ENCODE results near the gene AIMP1. TPM values are rescaled to one million over a fixed set of nuclear protein-coding genes. Genes with fewer than 3 reads are reported as not detected.

Gene AIMP1
- total RNA-seq, 2 donors from 2014 or later: 45.1 to 56.2 TPM

DNA sequence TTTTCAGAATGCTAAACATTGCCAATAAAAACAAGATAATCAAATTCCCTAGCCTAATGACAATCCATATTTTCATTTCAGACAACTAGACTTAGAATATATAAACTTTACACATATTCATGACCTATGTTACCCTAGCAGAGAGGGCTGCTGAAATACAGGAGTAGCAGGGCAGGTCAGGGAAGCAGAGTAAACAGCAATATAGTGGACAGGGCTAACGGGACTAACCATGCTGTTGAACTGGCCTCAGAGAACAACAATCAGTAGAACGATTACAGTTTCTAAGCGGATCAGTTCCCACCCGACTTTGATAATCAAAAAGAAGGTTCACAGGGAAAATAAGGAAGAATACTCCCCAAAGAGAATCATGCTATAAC is 14.3 kb upstream of the AIMP1 start:
- no peaks in the 10 kb centered on the region for H3K36me3 ChIP-seq

GRCh38 chr4:106303548-106304281 is 12.6 kb upstream of the AIMP1 start:
- H3K4me1 ChIP-seq: no peaks in the 10 kb centered on the region
- TF ChIP-seq CTCF (IDR thresholded peaks at IDR 0.05): no peak
- H3K4me3 ChIP-seq: no peak overlapping the region
- H3K27me3 ChIP-seq: no peaks in the 10 kb centered on the region
- no peaks in the 10 kb centered on the region for H3K36me3 ChIP-seq
- intact Hi-C loops (cut with DNase I): no loop called here
- no peak for DNase-seq
- no peaks in the 10 kb centered on the region for H3K9me3 ChIP-seq
- no peak overlapping the region for H3K27ac ChIP-seq
- H3K9ac ChIP-seq (ENCODE audit: low read depth in 2 of 2, low read length in 2 of 2): no peak overlapping the region

More for the DNA sequence above, 14.3 kb upstream of the AIMP1 start:
- no peaks in the 10 kb centered on the region for H3K4me1 ChIP-seq
- H3K27me3 ChIP-seq: no peaks in the 10 kb centered on the region
- intact Hi-C loops (cut with DNase I): no loop called here
- no peak for DNase-seq
- no peak overlapping the region for H3K27ac ChIP-seq
- no peak overlapping the region for H3K9ac ChIP-seq (ENCODE audit: low read depth in 2 of 2, low read length in 2 of 2)
- H3K9me3 ChIP-seq: no peaks in the 10 kb centered on the region
- H3K4me3 ChIP-seq: no peak overlapping the region
- TF ChIP-seq CTCF (IDR thresholded peaks at IDR 0.05): no peak

DNA sequence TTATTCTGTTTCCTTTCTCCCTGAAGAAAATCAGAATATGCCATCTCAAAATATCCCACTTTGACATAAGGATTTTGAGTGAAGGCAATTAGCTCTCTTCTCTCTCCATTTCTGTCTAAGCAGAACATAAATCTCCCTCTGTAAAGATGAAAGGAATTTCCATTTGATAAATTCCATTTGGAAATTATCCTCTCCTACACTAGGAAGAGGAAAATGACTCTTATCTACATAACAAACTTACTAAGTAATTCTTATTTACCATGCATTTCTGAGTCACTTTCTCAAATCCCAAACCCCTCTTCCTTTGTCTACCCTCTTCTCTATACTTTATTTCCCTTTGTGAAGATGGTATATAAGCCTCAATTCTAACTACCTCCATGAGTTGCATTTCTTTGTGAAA is 11.7 kb upstream of the AIMP1 start:
- no peak for TF ChIP-seq CTCF (IDR thresholded peaks at IDR 0.05)
- DNase-seq: no peak
- Histone ChIP-seq H3K9me3 (no peaks in the 10 kb centered on the region), H3K36me3 (no peaks in the 10 kb centered on the region), H3K4me3 (no peak overlapping the region), H3K9ac (ENCODE audit: low read depth in 2 of 2, low read length in 2 of 2) (no peak overlapping the region), H3K4me1 (no peaks in the 10 kb centered on the region), H3K27ac (no peak overlapping the region), H3K27me3 (no peaks in the 10 kb centered on the region)
- intact Hi-C loops (cut with DNase I): no loop called here

DNA sequence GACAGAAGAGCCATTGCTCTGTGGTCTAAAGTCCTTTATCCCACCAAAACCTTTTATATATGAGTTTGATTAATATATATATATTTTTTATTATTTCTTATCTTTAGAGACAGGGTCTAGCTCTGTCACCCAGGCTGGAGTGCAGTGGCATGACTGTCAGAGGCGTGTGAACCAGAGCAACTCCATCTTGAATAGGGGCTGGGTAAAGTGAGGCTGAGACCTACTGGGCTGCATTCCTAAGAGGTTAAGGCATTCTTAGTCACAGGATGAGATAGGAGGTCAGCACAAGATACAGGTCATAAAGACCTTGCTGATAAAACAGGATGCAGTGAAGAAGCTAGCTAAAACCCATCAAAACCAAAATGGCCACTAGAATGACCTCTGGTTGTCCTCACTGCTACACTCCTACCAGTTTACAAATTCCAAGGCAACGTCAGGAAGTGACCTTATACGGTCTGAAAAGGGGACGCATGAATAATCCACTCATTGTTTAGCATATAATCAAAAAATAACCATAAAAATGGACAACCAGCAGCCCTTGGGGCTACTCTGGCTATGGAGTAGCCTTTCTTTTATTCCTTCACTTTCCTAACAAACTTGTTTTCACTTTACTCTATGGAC is 10.8 kb upstream of the AIMP1 start:
- no peak overlapping the region for H3K9ac ChIP-seq (ENCODE audit: low read depth in 2 of 2, low read length in 2 of 2)
- no peaks in the 10 kb centered on the region for H3K4me1 ChIP-seq
- H3K27ac ChIP-seq: no peak overlapping the region
- no peak for DNase-seq
- H3K27me3 ChIP-seq: no peaks in the 10 kb centered on the region
- no peaks in the 10 kb centered on the region for H3K9me3 ChIP-seq
- H3K4me3 ChIP-seq: no peak overlapping the region
- TF ChIP-seq CTCF (IDR thresholded peaks at IDR 0.05): no peak
- intact Hi-C loops (cut with DNase I): no loop called here
- no peaks in the 10 kb centered on the region for H3K36me3 ChIP-seq

DNA sequence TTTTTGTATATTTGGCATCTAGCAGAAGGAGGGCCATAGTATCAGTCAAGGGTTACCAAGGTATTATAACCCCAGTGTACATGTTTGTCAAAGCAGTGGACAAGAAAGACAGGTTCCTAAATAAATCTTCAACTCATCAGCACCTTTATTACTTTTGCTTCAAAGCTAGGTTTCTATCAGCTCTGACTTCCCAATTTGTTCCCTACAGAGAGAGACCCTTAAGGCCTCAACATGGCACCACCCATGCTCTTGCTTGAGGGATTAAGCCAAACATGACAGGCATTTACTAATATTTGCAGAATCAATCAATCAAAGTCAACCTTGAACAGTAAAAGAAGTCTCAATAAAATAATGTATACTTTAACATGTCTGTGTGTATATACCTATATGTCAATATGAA is 9.8 kb upstream of the AIMP1 start:
- H3K36me3 ChIP-seq: no peaks in the 10 kb centered on the region

More for the DNA sequence above, 9.8 kb upstream of the AIMP1 start:
- no peak overlapping the region for H3K27ac ChIP-seq
- H3K4me1 ChIP-seq: no peaks in the 10 kb centered on the region
- no peak for DNase-seq
- H3K4me3 ChIP-seq: no peak overlapping the region
- H3K27me3 ChIP-seq: no peaks in the 10 kb centered on the region
- intact Hi-C loops (cut with DNase I): no loop called here
- TF ChIP-seq CTCF (IDR thresholded peaks at IDR 0.05): no peak
- H3K9me3 ChIP-seq: no peaks in the 10 kb centered on the region
- no peak overlapping the region for H3K9ac ChIP-seq (ENCODE audit: low read depth in 2 of 2, low read length in 2 of 2)
